HG02981 (cell line): ENCODE data around the gene CISD3.

Source experiments
- ATAC-seq: cut with Tn5 transposase; IDR thresholded peaks from one replicate; pipeline ENCODE4 v1.9.1; 2021; ENCODE audit warnings: mild to moderate bottlenecking, moderate library complexity; ENCODE audit not compliant: unreplicated experiment

CISD3 gene

GRCh38 chr17:38742411-38743308, 12.5 kb downstream of the CISD3 start:
- ATAC-seq = no peak

GRCh38 chr17:38743556-38744171, 13.5 kb downstream of the CISD3 start:
- no peak for ATAC-seq

- no peak for ATAC-seq
Measured at GRCh38 chr17:38745545-38745944, 15.4 kb downstream of the CISD3 start.

- no peak for ATAC-seq
Measured at GRCh38 chr17:38746004-38746848, 16.1 kb downstream of the CISD3 start.

DNA sequence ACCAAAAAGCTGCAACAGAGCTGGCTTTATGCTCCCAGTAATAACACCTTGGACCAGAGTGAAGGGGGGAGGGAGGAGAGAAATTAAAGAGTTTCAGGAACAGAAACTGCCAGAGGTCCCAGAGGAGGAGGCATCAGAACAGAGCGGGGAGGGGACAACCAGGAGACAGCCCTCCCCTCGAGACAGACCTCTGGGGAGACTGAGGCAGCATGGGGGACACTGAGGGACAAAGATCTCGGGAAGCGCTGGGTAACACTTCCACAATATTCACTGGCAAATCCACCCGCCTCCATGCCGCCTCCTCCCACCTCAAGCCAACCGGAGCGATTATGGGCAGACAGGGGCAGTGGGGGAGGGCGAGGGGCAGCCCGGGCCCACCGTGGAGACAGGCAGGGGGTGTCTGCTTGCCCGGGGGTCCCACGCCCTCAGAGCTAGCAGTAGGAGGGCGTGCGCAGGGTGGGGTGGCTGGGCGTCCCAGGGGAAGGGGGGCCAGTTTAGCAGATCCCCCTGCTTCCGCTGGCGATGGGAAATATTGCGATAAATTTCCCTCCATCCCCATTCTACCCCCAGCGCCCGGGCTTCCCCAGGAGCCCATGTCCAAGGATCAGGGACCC, 16.8 kb downstream of the CISD3 start:
- ATAC-seq = no peak

GRCh38 chr17:38747463-38748148, 17.5 kb downstream of the CISD3 start:
- no peak for ATAC-seq

DNA sequence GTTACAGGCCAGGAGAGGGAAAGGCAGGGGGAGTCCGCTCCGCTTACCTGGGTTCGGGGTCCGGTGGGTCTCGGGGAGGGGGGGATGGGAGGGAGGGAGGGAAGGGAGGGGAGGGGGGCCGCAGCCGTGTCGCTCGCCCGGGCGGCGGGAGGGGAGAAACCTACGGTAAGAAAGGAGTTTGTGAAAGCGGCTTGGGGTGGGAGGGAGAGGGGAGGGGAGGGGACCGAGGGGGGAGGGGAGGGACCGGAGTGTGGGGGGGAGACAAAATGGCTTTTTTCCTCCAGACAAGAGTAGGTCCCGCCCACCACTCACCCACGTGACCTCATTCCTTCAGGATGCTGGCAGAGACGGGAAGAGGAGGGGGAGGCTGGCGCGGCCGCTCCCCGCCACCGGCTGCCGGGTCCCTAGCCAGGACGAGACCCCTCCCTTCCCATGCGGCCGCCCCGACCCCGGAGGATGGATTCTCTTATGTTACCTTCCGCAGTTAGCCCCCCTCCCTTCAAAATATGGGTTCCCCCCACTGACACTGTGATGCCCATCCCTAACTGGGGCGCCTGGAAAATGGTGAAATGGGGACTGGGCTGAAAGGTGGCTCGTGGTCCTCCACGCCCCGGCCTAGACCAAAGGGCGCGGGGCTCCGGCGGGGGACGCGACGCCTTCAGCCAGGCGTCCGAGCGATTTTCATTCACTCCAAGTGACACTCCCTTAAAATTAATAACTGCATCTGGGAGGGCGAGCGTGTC, 18.2 kb downstream of the CISD3 start, which contains the start of gene PCGF2:
TSS of gene PCGF2 (minus strand) at position 188 of the 743 bp plus-strand sequence. CDS start 7,934 bp downstream, outside the sequence.
- no peak for ATAC-seq

DNA sequence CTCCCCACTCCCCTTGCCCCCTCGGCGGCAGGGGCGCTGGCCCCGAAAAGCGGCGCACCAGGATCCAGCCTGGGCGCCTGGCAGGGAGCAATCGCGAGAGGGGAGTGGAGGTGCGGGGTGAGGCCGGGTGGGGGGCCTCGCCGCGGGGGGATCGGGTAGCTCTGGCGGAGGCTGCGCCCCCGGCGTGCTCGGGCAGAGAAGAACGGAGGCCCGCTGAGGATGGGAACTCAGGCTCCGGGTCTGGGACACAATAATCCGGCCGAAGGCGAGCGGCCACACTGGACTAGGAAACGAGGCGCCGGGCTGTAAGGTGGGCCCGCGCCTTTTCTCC, 18.7 kb downstream of the CISD3 start:
- no peak for ATAC-seq

- no peak for ATAC-seq
Measured at GRCh38 chr17:38749223-38750043, 19.3 kb downstream of the CISD3 start.

DNA sequence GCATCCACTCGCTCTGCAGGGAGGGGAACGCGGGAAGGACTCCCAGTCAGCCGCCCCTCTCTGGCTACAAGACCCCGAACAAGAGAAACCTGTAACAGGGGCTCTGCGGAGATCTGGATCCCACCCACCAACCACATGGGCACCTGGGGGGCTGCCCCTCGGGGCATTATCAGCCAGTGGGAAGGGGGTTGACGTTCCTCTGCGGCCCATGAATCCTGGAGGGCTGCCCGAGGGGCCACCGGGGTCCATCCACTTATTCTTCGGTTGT, 19.8 kb downstream of the CISD3 start:
- ATAC-seq = no peak

DNA sequence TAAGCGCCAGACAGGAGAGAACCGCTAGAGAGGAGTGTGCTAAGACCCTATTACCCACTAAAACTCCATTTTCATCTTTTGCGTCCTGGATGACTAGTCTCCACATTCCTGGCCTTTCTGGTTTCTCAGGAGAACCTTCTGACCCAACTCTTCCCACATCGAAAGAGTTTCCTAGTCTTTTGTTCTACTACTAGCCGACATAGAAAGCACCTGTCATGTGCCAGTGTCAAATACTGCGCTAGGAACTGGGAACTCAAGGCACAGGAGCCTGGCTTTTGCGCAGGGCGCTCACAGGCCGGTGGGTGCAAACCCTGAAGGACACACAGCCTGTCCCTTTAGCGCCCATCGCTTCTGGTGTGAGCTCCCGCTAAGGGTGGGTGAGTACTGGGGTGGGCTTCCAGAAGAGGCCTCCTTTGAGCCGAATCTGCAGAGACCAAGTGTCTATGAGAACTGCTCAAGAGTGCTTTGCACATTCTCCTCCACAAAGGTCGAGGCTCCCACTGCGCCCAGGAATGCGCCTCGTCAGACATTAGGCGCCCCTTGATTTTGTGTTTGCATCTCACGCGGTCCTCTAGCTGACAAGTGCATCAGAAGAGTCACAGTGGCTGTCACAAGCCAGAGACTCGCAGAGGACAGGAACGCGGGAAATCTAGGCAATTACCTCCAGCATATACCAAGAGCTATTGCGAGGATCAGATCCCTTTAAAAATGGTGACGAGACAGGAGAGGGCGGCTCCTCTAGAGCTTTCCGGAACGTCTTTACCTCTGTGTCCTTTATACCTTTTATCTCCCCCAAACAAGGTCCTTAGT, 20.4 kb downstream of the CISD3 start:
- ATAC-seq = no peak

GRCh38 chr17:38751144-38751807, 21.1 kb downstream of the CISD3 start:
- ATAC-seq = no peak

- peak; percentile 16 for ATAC-seq
Measured at GRCh38 chr17:38751808-38752307, 21.7 kb downstream of the CISD3 start.

GRCh38 chr17:38752308-38753070, 22.3 kb downstream of the CISD3 start, which contains the start of gene PSMB3:
Gene PSMB3, plus strand, starts transcription at chr17:38752741. Its CDS starts 86 bp downstream, at chr17:38752827.
- ATAC-seq = peak; percentile 78

GRCh38 chr17:38753071-38753506, 22.9 kb downstream of the CISD3 start:
- no peak for ATAC-seq

GRCh38 chr17:38761612-38762011, 31.5 kb downstream of the CISD3 start:
- no peak for ATAC-seq

DNA sequence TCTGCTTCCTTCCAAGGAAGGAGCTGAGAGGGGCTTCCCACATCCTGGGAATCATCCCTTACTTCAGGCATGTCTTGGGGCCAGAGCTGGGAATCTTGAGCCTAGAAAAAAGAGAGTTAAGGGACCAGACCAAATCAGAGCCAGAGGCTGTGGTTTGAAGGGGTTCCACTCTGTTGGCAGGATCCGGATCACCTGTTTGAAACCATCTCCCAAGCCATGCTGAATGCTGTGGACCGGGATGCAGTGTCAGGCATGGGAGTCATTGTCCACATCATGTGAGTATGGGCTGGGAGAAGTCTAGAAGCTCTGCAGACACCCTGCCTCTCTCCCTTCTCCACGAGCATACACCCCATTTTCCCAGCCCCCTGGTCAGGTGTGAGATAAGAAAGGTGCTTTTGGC, 32.1 kb downstream of the CISD3 start:
- ATAC-seq = no peak
